NCI-H2196 (cell line): ENCODE results near the gene ZBTB16.
A peak's percentile ranks its signal among the peaks of the same experiment; 100 is the strongest.

ENCODE experiments used
- DNase-seq: peaks from one replicate; lab custom pipeline; 2025; ENCODE audit not compliant: unreplicated experiment; lab: John Stamatoyannopoulos, UW

ZBTB16 gene

DNA sequence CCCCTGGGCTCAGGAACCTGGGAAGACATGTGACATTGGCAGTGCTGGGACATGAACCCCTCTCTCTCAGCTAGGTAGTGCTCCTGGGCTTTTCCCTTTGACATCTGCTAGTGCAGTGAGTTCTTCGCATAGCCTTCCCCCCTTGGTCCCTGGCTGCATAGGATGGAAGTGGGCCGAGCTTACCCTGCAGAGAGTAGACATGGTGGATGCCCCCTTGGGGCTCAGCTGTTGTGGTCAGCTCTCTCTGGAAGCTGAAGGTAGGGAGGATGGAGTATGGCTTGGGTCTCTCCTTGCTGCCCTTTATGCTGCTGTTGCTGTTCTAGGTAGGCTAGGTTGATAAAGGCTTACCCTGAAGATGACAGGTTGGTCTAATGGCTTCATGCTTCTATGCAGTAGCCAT lies 92.1 kb downstream of the ZBTB16 start:
- no peak for DNase-seq

GRCh38 chr11:114152162-114152561 lies 92.7 kb downstream of the ZBTB16 start:
- DNase-seq = no peak

GRCh38 chr11:114152785-114153184 lies 93.3 kb downstream of the ZBTB16 start:
- DNase-seq = no peak

DNA sequence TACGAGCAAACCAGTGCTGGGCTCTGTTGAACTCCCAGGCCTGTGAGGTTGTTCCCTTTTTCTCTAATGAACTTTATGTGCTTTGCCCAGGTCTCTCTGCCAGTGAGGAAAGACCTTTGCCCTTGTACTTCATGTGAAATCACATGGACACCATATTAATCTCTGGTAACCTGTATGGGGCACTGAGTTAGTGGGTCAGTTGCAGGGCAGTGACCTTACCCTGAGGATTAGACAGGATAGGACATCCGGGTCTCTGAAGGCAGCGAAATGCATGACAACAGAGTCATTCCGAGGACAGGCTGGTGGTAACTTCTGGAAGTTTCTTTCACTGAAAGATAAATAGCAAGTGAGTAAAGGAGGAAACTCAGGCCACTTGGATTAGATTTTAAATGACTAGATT lies 93.7 kb downstream of the ZBTB16 start:
- DNase-seq = no peak

DNA sequence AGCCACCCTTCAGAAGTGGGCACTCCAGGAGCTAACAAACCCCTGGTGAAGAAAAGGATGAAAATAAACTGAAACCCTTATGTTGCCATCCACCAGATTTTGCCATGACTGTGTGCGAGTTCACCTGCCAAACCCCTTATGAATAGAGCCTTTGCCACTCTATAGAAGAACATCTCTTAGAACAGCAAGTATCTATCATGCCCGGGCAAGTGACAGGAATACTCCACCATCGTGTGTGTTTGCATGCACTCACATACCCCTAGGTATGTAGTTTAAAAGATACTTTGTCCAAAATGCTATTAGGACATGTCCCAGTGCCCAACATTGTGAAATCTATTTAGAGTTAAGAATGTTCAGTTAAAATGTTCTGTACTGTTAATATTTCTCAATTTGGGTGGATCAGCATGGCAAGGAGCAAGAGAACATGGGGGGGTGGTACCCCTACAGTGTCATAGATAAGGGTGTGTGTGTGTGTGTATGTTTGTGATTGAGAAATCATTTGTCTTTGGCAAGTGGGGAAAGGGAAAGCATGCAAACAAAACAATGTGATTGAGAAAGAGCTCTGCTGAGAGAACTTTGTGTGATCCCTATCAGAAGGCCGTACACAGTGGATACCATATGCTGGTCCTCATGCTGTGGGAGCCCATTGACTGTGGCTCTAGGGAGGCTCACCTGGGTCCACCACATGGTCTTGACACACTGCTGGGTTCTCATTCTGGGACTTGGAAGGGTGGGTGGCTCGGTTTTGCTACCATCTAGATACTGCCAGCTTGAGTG lies 94.9 kb downstream of the ZBTB16 start:
- DNase-seq = no peak

DNA sequence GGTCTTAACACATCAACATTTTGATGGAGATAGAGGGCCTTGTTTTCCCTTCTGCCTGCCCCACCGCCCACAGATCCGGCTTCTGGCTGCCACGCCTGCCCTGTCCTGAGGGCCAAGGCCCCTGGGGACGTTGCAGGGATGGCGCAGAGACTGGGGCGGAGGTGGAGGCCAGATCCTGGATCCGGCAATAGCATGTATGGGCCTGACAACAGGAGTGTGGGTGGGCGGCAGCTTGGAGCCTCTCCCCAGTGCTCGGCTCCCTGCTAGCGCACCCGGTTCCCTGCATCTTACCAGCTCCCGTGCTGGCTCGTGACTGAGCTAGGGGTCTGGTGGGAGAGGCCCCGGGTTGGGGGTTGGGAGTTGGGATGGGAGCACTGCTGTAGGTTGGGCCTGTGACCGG lies 95.6 kb downstream of the ZBTB16 start:
- no peak for DNase-seq

- DNase-seq = no peak
Measured at GRCh38 chr11:114156131-114156581, 96.6 kb downstream of the ZBTB16 start.

GRCh38 chr11:114156782-114157181 lies 97.3 kb downstream of the ZBTB16 start:
- no peak for DNase-seq

- DNase-seq = no peak
Measured at GRCh38 chr11:114157476-114158050, 98.1 kb downstream of the ZBTB16 start.

DNA sequence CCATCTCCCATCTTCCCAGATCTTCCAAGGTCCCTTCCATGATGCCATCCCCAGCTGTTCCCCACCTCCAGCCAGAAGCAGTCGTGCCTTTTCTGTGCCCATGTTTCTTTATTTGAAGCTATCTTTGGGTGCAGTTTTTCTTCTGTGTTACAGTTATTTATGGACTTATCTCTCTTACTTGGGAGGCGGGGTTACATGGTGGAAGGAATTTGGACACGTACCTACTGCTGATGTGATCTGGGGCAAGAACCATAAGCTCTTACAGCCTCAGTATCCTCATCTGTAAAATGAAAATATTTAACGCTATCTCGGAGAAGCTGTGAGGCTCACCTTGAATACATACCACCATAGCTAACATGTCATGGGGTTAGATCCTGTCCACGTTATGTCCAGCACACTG lies 98.9 kb downstream of the ZBTB16 start:
- DNase-seq = no peak

DNA sequence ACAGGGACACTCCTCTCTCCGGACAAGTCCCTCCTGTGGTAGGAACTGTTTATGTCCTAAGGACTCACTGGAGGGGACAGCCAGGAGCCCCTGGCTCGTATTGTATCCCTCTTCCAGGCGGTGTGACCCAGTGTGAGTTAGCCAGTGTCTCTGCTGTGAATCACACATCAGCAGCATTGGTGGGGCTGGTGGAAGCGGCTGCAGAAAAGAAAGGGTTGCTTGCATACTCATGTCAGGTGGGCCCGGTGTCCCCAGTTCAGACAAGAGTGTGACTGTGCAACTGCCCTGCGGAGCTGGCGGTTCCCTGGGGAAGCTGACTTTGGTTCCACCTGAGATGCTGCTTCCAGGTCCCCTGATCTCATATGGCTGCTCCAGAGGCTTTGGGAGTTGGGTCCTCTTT lies 99.4 kb downstream of the ZBTB16 start:
- no peak for DNase-seq

DNA sequence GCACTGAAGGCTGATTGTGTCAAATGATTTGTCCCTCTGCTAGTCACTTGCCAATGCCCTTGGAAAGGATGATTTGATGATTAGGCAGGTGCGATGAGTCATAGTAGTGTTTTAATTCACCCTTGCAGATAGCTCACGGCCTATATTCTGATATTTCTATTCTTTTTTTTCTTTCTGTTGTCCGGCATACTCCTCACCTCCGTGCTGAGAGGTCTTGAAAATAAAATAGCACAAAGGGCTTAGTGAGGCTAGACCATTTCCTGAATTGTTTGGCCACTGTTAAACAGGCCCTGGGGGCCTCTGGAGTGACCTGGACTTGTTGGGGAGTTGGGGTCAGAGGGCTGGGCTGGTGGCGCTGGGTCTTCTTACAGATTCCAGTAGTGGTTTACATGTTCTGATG lies 99.8 kb downstream of the ZBTB16 start:
- no peak for DNase-seq

DNA sequence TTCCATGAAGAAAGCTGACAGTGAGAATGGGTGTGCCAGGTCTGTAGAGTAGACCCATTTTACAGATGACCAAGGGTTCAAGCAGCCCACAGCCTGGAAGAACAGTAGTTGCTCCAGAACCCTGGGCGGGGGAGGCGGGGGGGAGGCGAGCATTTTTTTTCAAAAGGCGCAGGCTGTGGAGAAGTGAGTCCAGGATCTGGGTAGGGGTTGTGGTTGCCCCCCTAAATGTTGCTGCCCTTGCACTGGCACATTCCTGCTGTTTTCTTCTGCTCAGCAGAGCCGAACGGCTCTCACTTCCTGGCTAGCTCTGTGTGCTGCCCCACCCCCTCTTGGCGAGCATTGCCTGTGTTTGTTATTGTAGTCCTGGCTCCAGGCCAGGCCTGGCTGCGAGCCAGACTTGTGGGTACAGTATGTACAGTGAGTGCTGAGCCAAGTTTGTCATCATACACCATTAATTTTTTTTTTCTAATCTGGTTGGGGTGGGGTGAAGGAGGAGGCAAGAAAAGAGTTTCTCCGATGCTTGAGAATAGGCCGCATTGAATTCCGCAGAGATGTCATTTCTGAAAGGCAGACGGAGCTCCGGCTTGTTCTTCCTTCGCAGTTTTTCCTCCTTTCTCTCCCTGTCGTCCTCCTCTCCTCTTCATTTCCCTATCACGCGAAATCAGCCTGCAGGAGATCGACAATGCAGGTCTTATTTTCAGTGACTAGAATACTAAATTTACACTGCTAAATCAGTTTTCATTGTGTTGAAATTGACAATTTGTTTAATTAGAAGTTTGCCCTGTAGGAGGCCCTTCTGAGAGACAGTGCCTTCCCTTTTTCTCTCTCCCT lies 100.5 kb downstream of the ZBTB16 start:
- DNase-seq = peak; percentile 97

- DNase-seq = no peak
Measured at GRCh38 chr11:114160894-114161293, 101.4 kb downstream of the ZBTB16 start.

GRCh38 chr11:114161486-114162250 lies 102.2 kb downstream of the ZBTB16 start:
- no peak for DNase-seq

DNA sequence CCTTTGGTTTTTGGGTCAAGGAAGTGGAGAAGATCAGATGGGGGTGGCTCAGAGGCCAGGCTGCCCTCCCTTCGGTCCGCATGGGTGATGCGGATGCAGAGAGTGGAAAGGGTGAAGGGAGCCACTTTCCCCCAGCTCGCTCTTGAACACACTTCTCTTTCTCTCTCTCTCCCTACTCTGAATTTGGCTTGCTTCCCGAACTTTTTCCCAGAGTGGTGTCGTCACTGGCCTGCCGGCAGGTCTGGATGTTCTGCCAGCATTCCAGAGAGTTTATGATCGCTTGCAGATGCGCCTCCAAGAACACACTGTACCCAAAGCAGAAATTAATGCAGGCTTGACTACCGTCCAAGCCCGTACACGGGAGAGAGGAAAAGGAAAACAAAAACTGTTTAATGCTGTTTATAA lies 103.2 kb downstream of the ZBTB16 start:
- DNase-seq = peak; percentile 93

DNA sequence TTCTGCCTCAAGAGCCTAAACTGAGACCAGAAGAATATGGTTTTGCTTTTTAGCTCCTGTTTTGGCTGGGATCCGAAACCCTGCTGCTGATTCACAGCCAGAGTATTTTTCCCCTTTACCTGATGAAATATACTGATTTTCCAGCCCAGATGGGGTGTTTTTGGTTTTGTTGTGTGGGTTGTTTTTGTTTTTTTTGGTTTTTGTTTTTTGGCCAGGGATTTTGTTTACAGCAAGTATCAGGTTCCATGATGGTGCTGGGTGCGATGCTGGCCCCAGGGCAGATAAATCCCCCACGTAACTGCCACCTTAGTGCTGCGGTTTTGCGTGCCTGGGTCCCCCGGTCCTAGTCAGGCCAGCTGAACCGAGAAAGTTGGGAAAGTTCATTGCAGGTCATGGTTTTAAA lies 103.7 kb downstream of the ZBTB16 start:
- peak; percentile 36 for DNase-seq

GRCh38 chr11:114163830-114164401 lies 104.4 kb downstream of the ZBTB16 start:
- DNase-seq = no peak

- no peak for DNase-seq
Measured at GRCh38 chr11:114164546-114164945, 105.0 kb downstream of the ZBTB16 start.

DNA sequence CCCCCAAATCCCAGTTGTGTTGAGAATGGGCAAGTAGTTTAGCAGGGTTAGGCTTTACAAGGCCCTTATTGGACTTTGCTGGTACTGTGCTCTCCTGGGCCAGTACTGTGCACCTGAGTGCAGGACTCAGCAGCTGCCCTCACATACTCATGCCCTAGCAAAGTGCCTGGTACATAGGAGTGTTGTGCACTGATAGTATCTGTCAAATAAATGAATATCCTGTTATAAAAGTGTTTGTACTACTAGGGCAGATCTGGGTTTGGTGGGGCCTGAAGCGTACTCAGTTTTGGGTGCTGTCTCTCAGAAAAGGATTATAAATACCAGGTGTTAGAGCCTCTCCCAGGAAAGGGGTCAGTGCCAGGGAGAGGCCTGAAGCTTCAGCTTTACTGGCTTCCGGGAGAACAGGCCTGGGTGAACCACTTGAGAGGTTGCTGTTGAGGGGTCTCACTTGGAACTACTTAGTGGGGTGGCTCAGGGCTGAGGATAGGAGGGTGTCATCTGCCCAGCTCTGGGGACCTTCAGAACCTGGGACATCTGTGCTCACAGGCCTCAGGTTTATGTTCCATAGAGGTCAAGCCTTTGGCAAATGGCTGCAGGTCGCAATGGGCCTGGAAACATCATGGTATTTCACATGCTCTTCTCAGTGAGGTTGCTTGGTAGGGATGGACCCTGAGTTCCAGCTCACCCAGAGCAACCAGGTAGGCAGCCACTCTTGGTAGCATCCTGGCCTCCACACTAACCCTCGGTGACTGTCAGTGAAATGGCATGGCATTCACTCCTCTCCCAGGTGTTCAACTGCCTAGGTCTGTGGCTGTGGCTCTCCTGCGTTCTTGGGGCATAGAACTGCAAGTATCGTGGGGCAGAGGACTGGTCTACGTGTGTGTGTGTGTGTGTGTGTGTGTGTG lies 106.1 kb downstream of the ZBTB16 start:
- DNase-seq = no peak
